A549 (cell line): ENCODE measurements around the gene COL8A2.

Experiments
- CEBPB ChIP-seq, 2 experiments: fragments of >200 bp in 1 of 2; sonication (Bioruptor Twin) in 1 of 2; formaldehyde crosslinking in 1 of 2; IDR thresholded peaks; 2 replicates each; pipeline ENCODE4 v1.6.1; 2012 to 2016
- EP300 ChIP-seq, 2 experiments: fragments of >200 bp; sonication (Bioruptor Twin); formaldehyde crosslinking; IDR thresholded peaks; 2 replicates in 1 of 2; 3 replicates in 1 of 2; pipeline ENCODE4 v1.6.1; 2016 to 2017
- HOXB13 ChIP-seq: fragments of 250-450 bp; sonication (Bioruptor Pico); IDR thresholded peaks from 2 replicates; pipeline ENCODE4 v1.5.0; 2020; ENCODE audit warnings: low read depth, mild to moderate bottlenecking, moderate library complexity
- KDM5A ChIP-seq: fragments of 200-600 bp; sonication (generic); IDR thresholded peaks from 2 replicates; pipeline ENCODE4 v1.6.1; 2016; ENCODE audit warnings: antibody characterized with exemption, mild to moderate bottlenecking
- MYC ChIP-seq: IDR thresholded peaks from 2 replicates; pipeline ENCODE4 v1.6.1; 2012; ENCODE audit warnings: mild to moderate bottlenecking, inconsistent platforms, low read length, improper control_type of control experiment, borderline replicate concordance
- NR3C1 ChIP-seq: fragments of >200 bp; sonication (Bioruptor Twin); formaldehyde crosslinking; IDR thresholded peaks from 3 replicates; pipeline ENCODE4 v1.6.1; 2017
- PHF8 ChIP-seq: fragments of 200-600 bp; sonication (generic); IDR thresholded peaks from 2 replicates; pipeline ENCODE4 v1.6.1; 2016; ENCODE audit warnings: low read depth, mild to moderate bottlenecking, antibody characterized with exemption, moderate library complexity, borderline replicate concordance
- POLR2A ChIP-seq: IDR thresholded peaks from 2 replicates; pipeline ENCODE4 v1.6.1; 2012; ENCODE audit warnings: mild to moderate bottlenecking, low read length
- RAD21 ChIP-seq, 2 experiments: fragments of >200 bp in 1 of 2; sonication (Bioruptor Twin) in 1 of 2; formaldehyde crosslinking in 1 of 2; IDR thresholded peaks in 1 of 2; conservative IDR thresholded peaks in 1 of 2; 2 replicates in 1 of 2; 3 replicates in 1 of 2; pipeline ENCODE4 v1.6.1; 2012 to 2018; ENCODE audit warnings: inconsistent platforms in 1 of 2
- REST ChIP-seq: fragments of 200-600 bp; sonication (generic); IDR thresholded peaks from 2 replicates; pipeline ENCODE4 v1.6.1; 2016; ENCODE audit warnings: antibody characterized with exemption, mild to moderate bottlenecking, moderate library complexity
- TF ChIP-seq, protein P1 (sequence below): fragments of >200 bp; sonication (Bioruptor Twin); formaldehyde crosslinking; IDR thresholded peaks from 3 replicates; pipeline ENCODE4 v1.5.1; 2016
- TF ChIP-seq, protein P2 (sequence below): fragments of 250-450 bp; sonication (Bioruptor Pico); IDR thresholded peaks from 2 replicates; pipeline ENCODE4 v1.5.0; 2021; ENCODE audit warnings: mild to moderate bottlenecking, moderate library complexity, borderline replicate concordance
- TF ChIP-seq, protein P3 (sequence below): IDR thresholded peaks from 2 replicates; pipeline ENCODE4 v1.6.1; 2012

GRCh38 chr1:36133484-36133883, 8.5 kb upstream of the COL8A2 start:
- no peak for TF ChIP-seq PHF8
- no peak for TF ChIP-seq POLR2A
- TF ChIP-seq REST, result no peak
- TF ChIP-seq, protein P1, sequence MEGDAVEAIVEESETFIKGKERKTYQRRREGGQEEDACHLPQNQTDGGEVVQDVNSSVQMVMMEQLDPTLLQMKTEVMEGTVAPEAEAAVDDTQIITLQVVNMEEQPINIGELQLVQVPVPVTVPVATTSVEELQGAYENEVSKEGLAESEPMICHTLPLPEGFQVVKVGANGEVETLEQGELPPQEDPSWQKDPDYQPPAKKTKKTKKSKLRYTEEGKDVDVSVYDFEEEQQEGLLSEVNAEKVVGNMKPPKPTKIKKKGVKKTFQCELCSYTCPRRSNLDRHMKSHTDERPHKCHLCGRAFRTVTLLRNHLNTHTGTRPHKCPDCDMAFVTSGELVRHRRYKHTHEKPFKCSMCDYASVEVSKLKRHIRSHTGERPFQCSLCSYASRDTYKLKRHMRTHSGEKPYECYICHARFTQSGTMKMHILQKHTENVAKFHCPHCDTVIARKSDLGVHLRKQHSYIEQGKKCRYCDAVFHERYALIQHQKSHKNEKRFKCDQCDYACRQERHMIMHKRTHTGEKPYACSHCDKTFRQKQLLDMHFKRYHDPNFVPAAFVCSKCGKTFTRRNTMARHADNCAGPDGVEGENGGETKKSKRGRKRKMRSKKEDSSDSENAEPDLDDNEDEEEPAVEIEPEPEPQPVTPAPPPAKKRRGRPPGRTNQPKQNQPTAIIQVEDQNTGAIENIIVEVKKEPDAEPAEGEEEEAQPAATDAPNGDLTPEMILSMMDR, result no peak
- no peak for TF ChIP-seq CEBPB (IDR thresholded peaks at IDR 0.05)
- TF ChIP-seq, protein P2, sequence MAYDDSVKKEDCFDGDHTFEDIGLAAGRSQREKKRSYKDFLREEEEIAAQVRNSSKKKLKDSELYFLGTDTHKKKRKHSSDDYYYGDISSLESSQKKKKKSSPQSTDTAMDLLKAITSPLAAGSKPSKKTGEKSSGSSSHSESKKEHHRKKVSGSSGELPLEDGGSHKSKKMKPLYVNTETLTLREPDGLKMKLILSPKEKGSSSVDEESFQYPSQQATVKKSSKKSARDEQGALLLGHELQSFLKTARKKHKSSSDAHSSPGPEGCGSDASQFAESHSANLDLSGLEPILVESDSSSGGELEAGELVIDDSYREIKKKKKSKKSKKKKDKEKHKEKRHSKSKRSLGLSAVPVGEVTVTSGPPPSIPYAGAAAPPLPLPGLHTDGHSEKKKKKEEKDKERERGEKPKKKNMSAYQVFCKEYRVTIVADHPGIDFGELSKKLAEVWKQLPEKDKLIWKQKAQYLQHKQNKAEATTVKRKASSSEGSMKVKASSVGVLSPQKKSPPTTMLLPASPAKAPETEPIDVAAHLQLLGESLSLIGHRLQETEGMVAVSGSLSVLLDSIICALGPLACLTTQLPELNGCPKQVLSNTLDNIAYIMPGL (CRISPR knock-in tag), result no peak
- TF ChIP-seq HOXB13 (CRISPR knock-in tag), result no peak
- no peak for TF ChIP-seq EP300 (IDR thresholded peaks at IDR 0.05)
- TF ChIP-seq, protein P3, sequence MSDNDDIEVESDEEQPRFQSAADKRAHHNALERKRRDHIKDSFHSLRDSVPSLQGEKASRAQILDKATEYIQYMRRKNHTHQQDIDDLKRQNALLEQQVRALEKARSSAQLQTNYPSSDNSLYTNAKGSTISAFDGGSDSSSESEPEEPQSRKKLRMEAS, result no peak
- no peak for TF ChIP-seq RAD21 (conservative IDR thresholded peaks at IDR 0.05 in 1 of 2, IDR thresholded peaks at IDR 0.05 in 1 of 2)
- no peak for TF ChIP-seq NR3C1
- no peak for TF ChIP-seq MYC
- no peak for TF ChIP-seq KDM5A
